HEK293 (cell line): ENCODE results near the gene TMEM192.
"Not testable (repeated sequence)": the region's sequence is repeated elsewhere in the genome, so short reads cannot be mapped to it uniquely, and the experiment has no call there.

Experiments
- CTCF ChIA-PET: fragments of 350-600 bp; formaldehyde crosslinking; extraction: SDS; loops from one replicate; lab custom pipeline; 2021; ENCODE audit warnings: antibody characterized with exemption; lab: Yijun Ruan, JAX
- POLR2A ChIA-PET: fragments of 300-600 bp; formaldehyde crosslinking; extraction: SDS; loops from one replicate; lab custom pipeline; 2020; ENCODE audit warnings: antibody characterized with exemption, inconsistent platforms; lab: Yijun Ruan, JAX
- H3K27ac ChIP-seq: fragments of 200-500 bp; sonication (Bioruptor generic); 2 replicates; pipeline ENCODE4 v1.5.1; 2014; ENCODE audit warnings: low read depth, low read length, control low read depth, inconsistent platforms; ENCODE audit errors: extremely low read depth
- H3K36me3 ChIP-seq, 2 experiments: fragments of 200-500 bp in 1 of 2; sonication (Bioruptor generic) in 1 of 2; 1 replicate in 1 of 2; 2 replicates in 1 of 2; pipeline ENCODE4 v1.5.1; 2014 to 2017; ENCODE audit warnings: inconsistent platforms in 2 of 2, low read length in 2 of 2; ENCODE audit not compliant: control insufficient read depth in 2 of 2, insufficient read depth in 1 of 2
- H3K4me1 ChIP-seq: fragments of 200-500 bp; sonication (Bioruptor generic); 2 replicates; pipeline ENCODE4 v1.5.1; 2014; ENCODE audit warnings: mild to moderate bottlenecking, low read length, inconsistent platforms; ENCODE audit not compliant: control insufficient read depth, insufficient read depth
- H3K4me3 ChIP-seq: 2 replicates; pipeline ENCODE4 v1.5.1; 2011; ENCODE audit warnings: low read depth, mild to moderate bottlenecking, control low read depth, low read length, moderate library complexity
- H3K9me3 ChIP-seq: fragments of 200-500 bp; sonication (Bioruptor generic); 2 replicates; pipeline ENCODE4 v1.5.1; 2014; ENCODE audit warnings: low read depth, low read length, inconsistent platforms; ENCODE audit not compliant: control insufficient read depth, insufficient read depth
- BCL11B ChIP-seq: fragments of 450-650 bp; formaldehyde crosslinking; IDR thresholded peaks from 2 replicates; pipeline ENCODE4 v1.5.1; 2016; ENCODE audit warnings: low read depth, missing biosample characterization, missing genetic modification characterization
- INSM2 ChIP-seq: fragments of 450-650 bp; formaldehyde crosslinking; IDR thresholded peaks from 2 replicates; pipeline ENCODE4 v1.5.1; 2016; ENCODE audit warnings: missing biosample characterization, missing genetic modification characterization
- KLF7 ChIP-seq: fragments of 450-650 bp; formaldehyde crosslinking; IDR thresholded peaks from 2 replicates; pipeline ENCODE4 v1.5.1; 2016; ENCODE audit warnings: missing biosample characterization, missing genetic modification characterization, borderline replicate concordance
- KLF8 ChIP-seq: fragments of 450-650 bp; formaldehyde crosslinking; IDR thresholded peaks from 2 replicates; pipeline ENCODE4 v1.5.1; 2016; ENCODE audit warnings: missing biosample characterization, missing genetic modification characterization
- ZFP37 ChIP-seq: fragments of 450-650 bp; formaldehyde crosslinking; IDR thresholded peaks from 2 replicates; pipeline ENCODE4 v1.5.1; 2016; ENCODE audit warnings: missing biosample characterization, missing genetic modification characterization
- ZNF133 ChIP-seq: fragments of 450-650 bp; formaldehyde crosslinking; IDR thresholded peaks from 2 replicates; pipeline ENCODE4 v1.5.1; 2016; ENCODE audit warnings: missing biosample characterization, missing genetic modification characterization
- ZNF140 ChIP-seq: fragments of 450-650 bp; formaldehyde crosslinking; IDR thresholded peaks from 2 replicates; pipeline ENCODE4 v1.5.1; 2016; ENCODE audit warnings: missing biosample characterization, missing genetic modification characterization
- ZNF335 ChIP-seq: fragments of 450-650 bp; formaldehyde crosslinking; conservative IDR thresholded peaks from 2 replicates; pipeline ENCODE4 v1.5.1; 2016; ENCODE audit warnings: missing biosample characterization, missing genetic modification characterization
- ZNF354C ChIP-seq: fragments of 450-650 bp; formaldehyde crosslinking; IDR thresholded peaks from 2 replicates; pipeline ENCODE4 v1.5.1; 2016; ENCODE audit warnings: missing biosample characterization, missing genetic modification characterization, low read depth, borderline replicate concordance
- ZNF529 ChIP-seq: fragments of 450-650 bp; formaldehyde crosslinking; IDR thresholded peaks from 2 replicates; pipeline ENCODE4 v1.5.1; 2017; ENCODE audit warnings: missing genetic modification characterization, missing biosample characterization; ENCODE audit not compliant: insufficient replicate concordance
- ZNF596 ChIP-seq: fragments of 450-650 bp; IDR thresholded peaks from 2 replicates; pipeline ENCODE4 v1.5.0; 2018; ENCODE audit warnings: missing biosample characterization, mild to moderate bottlenecking, missing genetic modification characterization, moderate library complexity
- ZNF626 ChIP-seq: fragments of 450-650 bp; sonication (Bioruptor Pico); formaldehyde crosslinking; IDR thresholded peaks from 2 replicates; pipeline ENCODE4 v1.5.1; 2018; ENCODE audit warnings: missing biosample characterization, missing genetic modification characterization, inconsistent platforms
- ZNF707 ChIP-seq: fragments of 450-650 bp; formaldehyde crosslinking; IDR thresholded peaks from 2 replicates; pipeline ENCODE4 v1.5.1; 2016; ENCODE audit warnings: missing biosample characterization, missing genetic modification characterization
- ZNF747 ChIP-seq: fragments of 450-650 bp; formaldehyde crosslinking; IDR thresholded peaks from 2 replicates; pipeline ENCODE4 v1.5.1; 2016; ENCODE audit warnings: missing biosample characterization, missing genetic modification characterization
- ZNF777 ChIP-seq: fragments of 450-650 bp; formaldehyde crosslinking; IDR thresholded peaks from 2 replicates; pipeline ENCODE4 v1.5.1; 2017; ENCODE audit warnings: missing biosample characterization, missing genetic modification characterization, borderline replicate concordance
- ZXDB ChIP-seq: fragments of 450-650 bp; formaldehyde crosslinking; IDR thresholded peaks from 2 replicates; pipeline ENCODE4 v1.5.1; 2016; ENCODE audit warnings: missing biosample characterization, missing genetic modification characterization
- TF ChIP-seq, protein P1 (sequence below): fragments of 450-650 bp; formaldehyde crosslinking; IDR thresholded peaks from 2 replicates; pipeline ENCODE4 v1.5.1; 2016; ENCODE audit warnings: missing biosample characterization, missing genetic modification characterization
- TF ChIP-seq, protein P2 (sequence below): fragments of 450-650 bp; formaldehyde crosslinking; IDR thresholded peaks from 2 replicates; pipeline ENCODE4; 2016; ENCODE audit warnings: missing biosample characterization, missing genetic modification characterization
- TF ChIP-seq, protein P3 (sequence below): fragments of 450-650 bp; IDR thresholded peaks from 2 replicates; pipeline ENCODE4 v1.5.1; 2018; ENCODE audit warnings: missing biosample characterization, missing genetic modification characterization
- TF ChIP-seq, protein P4 (sequence below): fragments of 450-650 bp; formaldehyde crosslinking; IDR thresholded peaks from 2 replicates; pipeline ENCODE4 v1.5.1; 2017; ENCODE audit warnings: missing biosample characterization, mild to moderate bottlenecking, missing genetic modification characterization, moderate library complexity
- TF ChIP-seq, protein P5 (sequence below): fragments of 450-650 bp; formaldehyde crosslinking; IDR thresholded peaks from 2 replicates; pipeline ENCODE4 v1.5.1; 2016; ENCODE audit warnings: missing biosample characterization, missing genetic modification characterization

The TMEM192 gene

GRCh38 chr4:165094873-165095272 lies 17.8 kb downstream of the TMEM192 start:
- ChIA-PET CTCF (no interaction called here), POLR2A (no interaction called here)
- Histone ChIP-seq H3K27ac (no peak overlapping the region), H3K4me3 (no peak overlapping the region), H3K9me3 (no peaks in the 10 kb centered on the region), H3K36me3 (peaks cover 9 to 14% of the 10 kb centered on the region in 2 experiments; a peak in 2 of 3 replicates), H3K4me1 (no peaks in the 10 kb centered on the region)
- TF ChIP-seq, protein P1, sequence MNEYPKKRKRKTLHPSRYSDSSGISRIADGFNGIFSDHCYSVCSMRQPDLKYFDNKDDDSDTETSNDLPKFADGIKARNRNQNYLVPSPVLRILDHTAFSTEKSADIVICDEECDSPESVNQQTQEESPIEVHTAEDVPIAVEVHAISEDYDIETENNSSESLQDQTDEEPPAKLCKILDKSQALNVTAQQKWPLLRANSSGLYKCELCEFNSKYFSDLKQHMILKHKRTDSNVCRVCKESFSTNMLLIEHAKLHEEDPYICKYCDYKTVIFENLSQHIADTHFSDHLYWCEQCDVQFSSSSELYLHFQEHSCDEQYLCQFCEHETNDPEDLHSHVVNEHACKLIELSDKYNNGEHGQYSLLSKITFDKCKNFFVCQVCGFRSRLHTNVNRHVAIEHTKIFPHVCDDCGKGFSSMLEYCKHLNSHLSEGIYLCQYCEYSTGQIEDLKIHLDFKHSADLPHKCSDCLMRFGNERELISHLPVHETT (tag by site-specific recombination) = no peak
- TF ChIP-seq ZNF140 (tag by site-specific recombination) (no peak), INSM2 (no peak), ZNF596 (tag by site-specific recombination) (no peak), ZNF707 (tag by site-specific recombination) (no peak), ZNF133 (no peak), KLF8 (tag by site-specific recombination) (no peak), ZXDB (tag by site-specific recombination) (no peak), ZNF777 (tag by site-specific recombination) (no peak), BCL11B (no peak), ZNF747 (tag by site-specific recombination) (no peak), ZNF335 (tag by site-specific recombination) (no peak)
- TF ChIP-seq, protein P2, sequence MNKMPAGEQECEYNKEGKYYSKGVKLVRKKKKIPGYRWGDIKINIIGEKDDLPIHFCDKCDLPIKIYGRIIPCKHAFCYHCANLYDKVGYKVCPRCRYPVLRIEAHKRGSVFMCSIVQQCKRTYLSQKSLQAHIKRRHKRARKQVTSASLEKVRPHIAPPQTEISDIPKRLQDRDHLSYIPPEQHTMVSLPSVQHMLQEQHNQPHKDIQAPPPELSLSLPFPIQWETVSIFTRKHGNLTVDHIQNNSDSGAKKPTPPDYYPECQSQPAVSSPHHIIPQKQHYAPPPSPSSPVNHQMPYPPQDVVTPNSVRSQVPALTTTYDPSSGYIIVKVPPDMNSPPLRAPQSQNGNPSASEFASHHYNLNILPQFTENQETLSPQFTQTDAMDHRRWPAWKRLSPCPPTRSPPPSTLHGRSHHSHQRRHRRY (tag by site-specific recombination) = no peak
- TF ChIP-seq, protein P3, sequence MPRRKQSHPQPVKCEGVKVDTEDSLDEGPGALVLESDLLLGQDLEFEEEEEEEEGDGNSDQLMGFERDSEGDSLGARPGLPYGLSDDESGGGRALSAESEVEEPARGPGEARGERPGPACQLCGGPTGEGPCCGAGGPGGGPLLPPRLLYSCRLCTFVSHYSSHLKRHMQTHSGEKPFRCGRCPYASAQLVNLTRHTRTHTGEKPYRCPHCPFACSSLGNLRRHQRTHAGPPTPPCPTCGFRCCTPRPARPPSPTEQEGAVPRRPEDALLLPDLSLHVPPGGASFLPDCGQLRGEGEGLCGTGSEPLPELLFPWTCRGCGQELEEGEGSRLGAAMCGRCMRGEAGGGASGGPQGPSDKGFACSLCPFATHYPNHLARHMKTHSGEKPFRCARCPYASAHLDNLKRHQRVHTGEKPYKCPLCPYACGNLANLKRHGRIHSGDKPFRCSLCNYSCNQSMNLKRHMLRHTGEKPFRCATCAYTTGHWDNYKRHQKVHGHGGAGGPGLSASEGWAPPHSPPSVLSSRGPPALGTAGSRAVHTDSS (tag by site-specific recombination) = no peak

- POLR2A ChIA-PET, H3K27ac ChIP-seq, H3K4me3 ChIP-seq, H3K4me1 ChIP-seq, CTCF ChIA-PET, H3K9me3 ChIP-seq: not testable (repeated sequence)
- H3K36me3 ChIP-seq = peaks cover 0 to 21% of the 10 kb centered on the region in 2 experiments; a peak in 2 of 3 replicates
Measured at GRCh38 chr4:165092187-165092586, 20.5 kb downstream of the TMEM192 start.

- TF ChIP-seq, protein P4, sequence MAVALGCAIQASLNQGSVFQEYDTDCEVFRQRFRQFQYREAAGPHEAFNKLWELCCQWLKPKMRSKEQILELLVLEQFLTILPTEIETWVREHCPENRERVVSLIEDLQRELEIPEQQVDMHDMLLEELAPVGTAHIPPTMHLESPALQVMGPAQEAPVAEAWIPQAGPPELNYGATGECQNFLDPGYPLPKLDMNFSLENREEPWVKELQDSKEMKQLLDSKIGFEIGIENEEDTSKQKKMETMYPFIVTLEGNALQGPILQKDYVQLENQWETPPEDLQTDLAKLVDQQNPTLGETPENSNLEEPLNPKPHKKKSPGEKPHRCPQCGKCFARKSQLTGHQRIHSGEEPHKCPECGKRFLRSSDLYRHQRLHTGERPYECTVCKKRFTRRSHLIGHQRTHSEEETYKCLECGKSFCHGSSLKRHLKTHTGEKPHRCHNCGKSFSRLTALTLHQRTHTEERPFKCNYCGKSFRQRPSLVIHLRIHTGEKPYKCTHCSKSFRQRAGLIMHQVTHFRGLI (tag by site-specific recombination) = no peak
- no peak for TF ChIP-seq ZFP37 (tag by site-specific recombination)
- TF ChIP-seq ZNF529 (tag by site-specific recombination) = no peak
- TF ChIP-seq, protein P5, sequence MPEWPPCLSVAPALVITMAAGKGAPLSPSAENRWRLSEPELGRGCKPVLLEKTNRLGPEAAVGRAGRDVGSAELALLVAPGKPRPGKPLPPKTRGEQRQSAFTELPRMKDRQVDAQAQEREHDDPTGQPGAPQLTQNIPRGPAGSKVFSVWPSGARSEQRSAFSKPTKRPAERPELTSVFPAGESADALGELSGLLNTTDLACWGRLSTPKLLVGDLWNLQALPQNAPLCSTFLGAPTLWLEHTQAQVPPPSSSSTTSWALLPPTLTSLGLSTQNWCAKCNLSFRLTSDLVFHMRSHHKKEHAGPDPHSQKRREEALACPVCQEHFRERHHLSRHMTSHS = no peak
- TF ChIP-seq ZNF626 = no peak
- TF ChIP-seq KLF7 (tag by site-specific recombination) = no peak
- no peak for TF ChIP-seq ZNF354C
- no peaks in the 10 kb centered on the region for H3K9me3 ChIP-seq
- ChIA-PET POLR2A (no interaction called here), CTCF (interaction anchor here (0.6 kb wide), 1 partner anchor 12 kb away, joined by 4 read pairs; no protein-coding TSS in a partner anchor)
- peaks cover 0 to 33% of the 10 kb centered on the region in 2 experiments; a peak in 2 of 3 replicates for H3K36me3 ChIP-seq
- no peak overlapping the region for H3K4me3 ChIP-seq
- no peaks in the 10 kb centered on the region for H3K4me1 ChIP-seq
- no peak overlapping the region for H3K27ac ChIP-seq
Measured at GRCh38 chr4:165088366-165088765, 24.3 kb downstream of the TMEM192 start.
